ENCODE measurements around the gene DCX.

Gene DCX

GRCh38 chrX:111442791-111443190 is 30.8 kb upstream of the DCX start:
- TF ChIP-seq CEBPB (IDR thresholded peaks at IDR 0.05): no peak
- no peak for TF ChIP-seq USF1 (IDR thresholded peaks at IDR 0.05)
- no peak for TF ChIP-seq TCF12 (IDR thresholded peaks at IDR 0.05; ENCODE audit: low read depth)
- TF ChIP-seq ZBTB7A (IDR thresholded peaks at IDR 0.05; ENCODE audit: low read depth): no peak
- TF ChIP-seq REST (IDR thresholded peaks at IDR 0.05; ENCODE audit: low read depth): no peak
- TF ChIP-seq FOXM1 (IDR thresholded peaks at IDR 0.05; ENCODE audit: borderline replicate concordance, low read depth): no peak
- TF ChIP-seq CREB1 (IDR thresholded peaks at IDR 0.05; ENCODE audit: low read depth): no peak
- TF ChIP-seq NFIC (IDR thresholded peaks at IDR 0.05): no peak
- TF ChIP-seq TEAD4 (IDR thresholded peaks at IDR 0.05): no peak
- TF ChIP-seq YY1 (IDR thresholded peaks at IDR 0.05; ENCODE audit: low read depth): no peak
- no peak for TF ChIP-seq EGR1 (IDR thresholded peaks at IDR 0.05)
- no peak for TF ChIP-seq RAD21 (IDR thresholded peaks at IDR 0.05; ENCODE audit: low read depth)
- no peak for TF ChIP-seq TAF1 (IDR thresholded peaks at IDR 0.05; ENCODE audit: low read depth)

GRCh38 chrX:111435469-111435868 is 23.5 kb upstream of the DCX start:
- no peak for TF ChIP-seq RAD21 (IDR thresholded peaks at IDR 0.05; ENCODE audit: low read depth)
- TF ChIP-seq CREB1 (IDR thresholded peaks at IDR 0.05; ENCODE audit: low read depth): no peak
- no peak for TF ChIP-seq TCF12 (IDR thresholded peaks at IDR 0.05; ENCODE audit: low read depth)
- TF ChIP-seq MAX (IDR thresholded peaks at IDR 0.05): no peak
- no peak for TF ChIP-seq EP300 (IDR thresholded peaks at IDR 0.05; ENCODE audit: borderline replicate concordance)
- TF ChIP-seq EGR1 (IDR thresholded peaks at IDR 0.05): no peak
- TF ChIP-seq YY1 (IDR thresholded peaks at IDR 0.05; ENCODE audit: low read depth): no peak
- no peak for TF ChIP-seq ZBTB7A (IDR thresholded peaks at IDR 0.05; ENCODE audit: low read depth)
- TF ChIP-seq FOXM1 (IDR thresholded peaks at IDR 0.05; ENCODE audit: borderline replicate concordance, low read depth): no peak
- no peak for TF ChIP-seq CEBPB (IDR thresholded peaks at IDR 0.05)
- TF ChIP-seq NFIC (IDR thresholded peaks at IDR 0.05): no peak
- no peak for TF ChIP-seq REST (IDR thresholded peaks at IDR 0.05; ENCODE audit: low read depth)
- no peak for TF ChIP-seq TAF1 (IDR thresholded peaks at IDR 0.05; ENCODE audit: low read depth)
- no peak for TF ChIP-seq USF1 (IDR thresholded peaks at IDR 0.05)
- TF ChIP-seq TEAD4 (IDR thresholded peaks at IDR 0.05): no peak

- TF ChIP-seq EP300 (IDR thresholded peaks at IDR 0.05; ENCODE audit: borderline replicate concordance) (no peak), YY1 (IDR thresholded peaks at IDR 0.05; ENCODE audit: low read depth) (no peak), FOXM1 (IDR thresholded peaks at IDR 0.05; ENCODE audit: borderline replicate concordance, low read depth) (no peak), CEBPB (IDR thresholded peaks at IDR 0.05) (no peak), TAF1 (IDR thresholded peaks at IDR 0.05; ENCODE audit: low read depth) (no peak), MAX (IDR thresholded peaks at IDR 0.05) (no peak), USF1 (IDR thresholded peaks at IDR 0.05) (no peak), EGR1 (IDR thresholded peaks at IDR 0.05) (no peak), RAD21 (IDR thresholded peaks at IDR 0.05; ENCODE audit: low read depth) (no peak), CREB1 (IDR thresholded peaks at IDR 0.05; ENCODE audit: low read depth) (no peak), ZBTB7A (IDR thresholded peaks at IDR 0.05; ENCODE audit: low read depth) (no peak), TEAD4 (IDR thresholded peaks at IDR 0.05) (no peak), TCF12 (IDR thresholded peaks at IDR 0.05; ENCODE audit: low read depth) (no peak), REST (IDR thresholded peaks at IDR 0.05; ENCODE audit: low read depth) (no peak), NFIC (IDR thresholded peaks at IDR 0.05) (no peak)
Measured at GRCh38 chrX:111431001-111431400, 19.0 kb upstream of the DCX start.

GRCh38 chrX:111411557-111411956 is 435 bp downstream of the DCX start:
- no peak for TF ChIP-seq CEBPB (IDR thresholded peaks at IDR 0.05)
- TF ChIP-seq FOXM1 (IDR thresholded peaks at IDR 0.05; ENCODE audit: borderline replicate concordance, low read depth): no peak
- no peak for TF ChIP-seq NFIC (IDR thresholded peaks at IDR 0.05)
- no peak for TF ChIP-seq YY1 (IDR thresholded peaks at IDR 0.05; ENCODE audit: low read depth)
- no peak for TF ChIP-seq EGR1 (IDR thresholded peaks at IDR 0.05)
- no peak for TF ChIP-seq TAF1 (IDR thresholded peaks at IDR 0.05; ENCODE audit: low read depth)
- no peak for TF ChIP-seq TEAD4 (IDR thresholded peaks at IDR 0.05)
- TF ChIP-seq MAX (IDR thresholded peaks at IDR 0.05): no peak
- TF ChIP-seq RAD21 (IDR thresholded peaks at IDR 0.05; ENCODE audit: low read depth): no peak
- TF ChIP-seq USF1 (IDR thresholded peaks at IDR 0.05): no peak
- no peak for TF ChIP-seq REST (IDR thresholded peaks at IDR 0.05; ENCODE audit: low read depth)
- TF ChIP-seq TCF12 (IDR thresholded peaks at IDR 0.05; ENCODE audit: low read depth): no peak
- TF ChIP-seq EP300 (IDR thresholded peaks at IDR 0.05; ENCODE audit: borderline replicate concordance): no peak
- TF ChIP-seq CREB1 (IDR thresholded peaks at IDR 0.05; ENCODE audit: low read depth): no peak
- TF ChIP-seq ZBTB7A (IDR thresholded peaks at IDR 0.05; ENCODE audit: low read depth): no peak

Measured in Ishikawa (cell line).